Muscle layer of duodenum (tissue), 2 donors: ENCODE measurements around the gene GALNTL6.

Experiments
- H3K27ac ChIP-seq: one replicate; pipeline ENCODE4 v1.7.0; 2013; ENCODE audit warnings: mild to moderate bottlenecking, low read length
- H3K27me3 ChIP-seq: one replicate; pipeline ENCODE4 v1.7.0; 2013; ENCODE audit warnings: low read depth, mild to moderate bottlenecking, control low read depth, low read length
- H3K36me3 ChIP-seq, 2 donors: one replicate each; pipeline ENCODE4 v1.7.0; 2013; ENCODE audit warnings: low read length in 2 of 2, control low read depth in 1 of 2, mild to moderate bottlenecking in 1 of 2; ENCODE audit not compliant: insufficient read depth in 2 of 2, control insufficient read depth in 1 of 2
- H3K4me1 ChIP-seq, 2 donors: one replicate each; pipeline ENCODE4 v1.7.0; 2013; ENCODE audit warnings: low read length in 2 of 2, mild to moderate bottlenecking in 2 of 2, control low read depth in 1 of 2, moderate library complexity in 1 of 2; ENCODE audit not compliant: insufficient read depth in 2 of 2, control insufficient read depth in 1 of 2
- H3K4me3 ChIP-seq, 2 donors: one replicate each; pipeline ENCODE4 v1.7.0; 2013; ENCODE audit warnings: low read length in 2 of 2, low read depth in 1 of 2, mild to moderate bottlenecking in 1 of 2
- H3K9me3 ChIP-seq, 2 donors: one replicate each; pipeline ENCODE4 v1.7.0; 2013; ENCODE audit warnings: low read length in 2 of 2, control low read depth in 1 of 2, mild to moderate bottlenecking in 1 of 2; ENCODE audit not compliant: control insufficient read depth in 1 of 2
- donor health status: healthy.

Gene GALNTL6

DNA sequence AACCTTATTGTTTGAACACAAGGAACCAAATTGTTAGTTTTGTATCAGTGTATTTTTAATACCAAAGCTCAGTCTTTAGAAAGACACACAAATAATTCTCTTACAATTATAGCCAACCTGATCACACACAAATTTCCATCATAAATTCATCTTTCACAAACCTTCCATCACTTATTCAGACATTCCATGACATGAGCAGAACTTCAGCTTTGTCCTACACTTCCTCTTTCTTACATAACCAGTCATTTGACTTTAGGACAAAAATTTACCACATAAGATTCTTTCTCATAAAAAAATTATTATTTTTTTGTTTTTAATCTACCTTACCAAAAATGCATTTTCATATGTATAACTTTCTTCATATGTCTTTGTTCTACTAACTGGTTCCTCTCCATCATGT is 312.2 kb downstream of the GALNTL6 start:
- Histone ChIP-seq H3K36me3 (no peaks in the 10 kb centered on the region), H3K4me3 (no peak overlapping the region), H3K27ac (no peak overlapping the region)

DNA sequence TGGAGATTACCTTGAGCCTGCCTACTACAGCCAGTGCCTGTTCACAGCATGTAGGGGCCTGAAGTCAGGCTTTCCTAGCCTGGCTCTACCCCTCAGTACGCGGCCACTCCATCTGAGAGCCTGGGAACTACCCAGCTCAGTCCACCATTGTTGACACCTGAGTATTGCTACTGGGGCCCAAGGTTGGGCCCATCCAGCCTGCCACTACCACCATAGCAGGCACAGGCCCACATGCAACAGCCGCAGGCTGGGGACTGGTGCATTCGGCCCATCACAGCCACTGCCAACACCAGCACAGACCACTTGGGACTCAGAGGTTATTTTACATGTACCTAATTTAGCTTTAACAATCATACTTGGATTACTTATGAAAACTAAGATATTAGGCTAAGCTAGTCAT is 314.0 kb downstream of the GALNTL6 start:
- Histone ChIP-seq H3K36me3 (no peaks in the 10 kb centered on the region), H3K27me3 (no peaks in the 10 kb centered on the region), H3K4me3 (no peak overlapping the region)

More for the DNA sequence above, 312.2 kb downstream of the GALNTL6 start:
- Histone ChIP-seq H3K27me3 (no peaks in the 10 kb centered on the region), H3K4me1 (no peaks in the 10 kb centered on the region), H3K9me3 (no peaks in the 10 kb centered on the region)

DNA sequence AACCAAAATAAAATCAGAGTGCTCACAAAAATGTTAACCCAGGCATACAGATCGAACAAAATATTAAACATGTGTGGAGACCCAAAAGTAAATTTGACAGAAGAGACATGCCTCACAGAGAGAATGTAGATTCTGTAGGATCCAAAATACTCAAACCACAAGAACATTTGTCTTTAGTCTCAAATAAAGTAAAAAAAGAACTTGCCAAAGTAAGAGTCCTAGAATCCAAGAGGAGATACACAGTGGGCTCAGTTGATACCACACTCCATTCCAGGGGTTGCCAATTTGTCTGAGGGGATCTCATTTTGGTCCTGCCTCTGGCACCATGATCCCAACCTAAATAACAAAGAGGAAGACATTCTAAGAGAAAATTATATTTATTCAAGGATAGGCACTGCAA is 316.4 kb downstream of the GALNTL6 start:
- no peaks in the 10 kb centered on the region for H3K36me3 ChIP-seq
- no peak overlapping the region for H3K27ac ChIP-seq
- no peaks in the 10 kb centered on the region for H3K9me3 ChIP-seq
- H3K27me3 ChIP-seq = no peaks in the 10 kb centered on the region
- no peaks in the 10 kb centered on the region for H3K4me1 ChIP-seq
- H3K4me3 ChIP-seq = no peak overlapping the region

More for the DNA sequence above, 314.0 kb downstream of the GALNTL6 start:
- no peak overlapping the region for H3K27ac ChIP-seq
- no peaks in the 10 kb centered on the region for H3K9me3 ChIP-seq
- no peaks in the 10 kb centered on the region for H3K4me1 ChIP-seq

DNA sequence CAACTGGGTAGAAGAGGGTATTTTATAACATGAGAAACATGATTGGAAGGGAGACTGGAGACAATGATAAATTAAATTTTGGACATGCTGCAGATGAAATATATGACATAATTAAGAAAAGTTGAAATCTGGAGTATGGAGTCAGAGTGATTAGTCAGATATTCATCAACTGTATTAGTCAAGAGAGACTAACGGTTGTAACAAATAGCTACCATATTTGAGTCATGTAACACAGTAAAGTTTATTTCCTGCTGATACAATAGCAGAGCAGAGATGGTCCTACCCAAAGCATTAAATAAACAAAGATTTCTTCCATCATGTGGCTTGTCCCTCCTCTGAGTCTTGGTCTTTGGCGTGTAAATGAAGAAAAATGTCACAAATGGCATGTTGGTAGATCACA is 321.3 kb downstream of the GALNTL6 start:
- H3K27ac ChIP-seq = no peak overlapping the region
- no peaks in the 10 kb centered on the region for H3K9me3 ChIP-seq
- H3K36me3 ChIP-seq = no peaks in the 10 kb centered on the region
- H3K27me3 ChIP-seq = no peaks in the 10 kb centered on the region
- H3K4me1 ChIP-seq = no peaks in the 10 kb centered on the region
- no peak overlapping the region for H3K4me3 ChIP-seq

DNA sequence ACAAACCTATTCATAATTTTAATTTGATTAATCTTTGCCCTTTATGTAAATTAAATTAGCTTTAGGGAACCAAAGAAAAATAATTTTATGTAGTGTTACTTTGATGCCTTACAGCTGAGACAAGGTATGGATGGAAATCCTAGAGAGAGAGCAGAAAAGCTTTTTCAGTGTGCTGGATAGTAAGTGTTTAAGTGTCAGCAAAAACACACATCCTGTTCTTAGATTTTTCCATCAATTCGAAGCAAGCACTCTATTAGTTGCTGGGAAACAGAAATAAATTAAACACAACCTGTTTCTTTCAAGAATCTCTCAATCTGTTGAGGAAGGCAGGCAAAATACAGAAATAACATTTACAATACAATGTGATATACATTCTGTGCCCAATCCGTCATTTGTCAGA is 327.8 kb downstream of the GALNTL6 start:
- H3K27me3 ChIP-seq = no peaks in the 10 kb centered on the region
- H3K9me3 ChIP-seq = no peaks in the 10 kb centered on the region
- H3K27ac ChIP-seq = no peak overlapping the region
- H3K4me1 ChIP-seq = no peaks in the 10 kb centered on the region
- H3K36me3 ChIP-seq = no peaks in the 10 kb centered on the region
- no peak overlapping the region for H3K4me3 ChIP-seq

DNA sequence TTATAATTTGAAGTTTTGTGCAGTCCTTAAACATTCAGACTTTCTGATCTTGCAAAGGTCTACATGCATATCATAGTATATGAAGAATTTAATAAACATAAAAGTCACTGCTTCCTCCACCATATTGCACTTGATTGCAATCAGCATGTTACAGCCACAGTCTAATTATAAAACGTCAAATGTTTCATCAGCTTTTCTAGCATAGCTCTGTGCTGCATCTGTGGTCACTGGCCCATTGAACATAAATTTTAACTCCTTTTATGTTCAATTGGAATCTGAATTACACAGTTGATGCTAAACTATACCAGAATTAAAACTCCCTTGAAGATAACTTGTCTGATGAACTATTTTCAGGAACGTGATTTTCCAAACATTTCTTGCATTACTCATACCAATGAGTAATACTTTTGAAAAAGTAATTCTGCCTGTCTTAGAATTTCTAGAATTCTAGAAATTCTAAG is 329.1 kb downstream of the GALNTL6 start:
- Histone ChIP-seq H3K4me3 (no peak overlapping the region), H3K36me3 (no peaks in the 10 kb centered on the region), H3K27me3 (no peaks in the 10 kb centered on the region), H3K9me3 (no peaks in the 10 kb centered on the region), H3K27ac (no peak overlapping the region), H3K4me1 (no peaks in the 10 kb centered on the region)

DNA sequence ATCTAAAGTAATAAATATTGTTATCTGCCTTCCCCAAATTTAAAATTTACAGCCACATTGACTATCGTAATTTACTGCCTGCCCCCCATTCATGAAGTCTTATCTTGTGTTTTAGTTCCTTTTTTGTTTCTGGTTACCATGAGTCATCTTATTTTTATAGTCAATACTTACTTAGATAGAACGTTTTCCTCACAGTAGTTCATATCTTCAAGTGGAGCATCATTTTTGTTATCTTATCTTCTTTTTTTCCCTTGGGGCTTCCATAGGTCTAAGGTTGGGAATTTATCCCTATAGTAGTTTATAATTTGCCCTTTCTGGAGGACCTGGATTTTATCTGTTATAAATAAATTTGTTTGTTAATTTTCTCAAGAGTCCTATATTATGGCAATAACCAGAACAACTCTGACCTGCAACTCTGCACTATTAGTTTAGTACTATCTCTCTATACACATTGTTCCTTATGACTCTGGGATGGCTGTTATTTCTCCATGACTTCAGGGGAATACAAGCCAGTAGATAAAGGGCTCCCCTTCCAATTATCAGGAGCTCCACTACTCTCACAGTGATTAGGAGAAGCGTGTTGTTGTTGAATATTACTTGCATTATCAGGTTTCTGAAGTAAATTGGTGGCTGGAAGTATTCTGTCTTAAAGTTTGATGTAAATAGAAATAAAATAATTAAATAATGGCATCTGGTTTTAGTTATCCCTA is 330.6 kb downstream of the GALNTL6 start:
- H3K4me1 ChIP-seq = no peaks in the 10 kb centered on the region
- no peak overlapping the region for H3K27ac ChIP-seq
- H3K27me3 ChIP-seq = no peaks in the 10 kb centered on the region
- no peaks in the 10 kb centered on the region for H3K36me3 ChIP-seq
- H3K9me3 ChIP-seq = no peaks in the 10 kb centered on the region
- no peak overlapping the region for H3K4me3 ChIP-seq

DNA sequence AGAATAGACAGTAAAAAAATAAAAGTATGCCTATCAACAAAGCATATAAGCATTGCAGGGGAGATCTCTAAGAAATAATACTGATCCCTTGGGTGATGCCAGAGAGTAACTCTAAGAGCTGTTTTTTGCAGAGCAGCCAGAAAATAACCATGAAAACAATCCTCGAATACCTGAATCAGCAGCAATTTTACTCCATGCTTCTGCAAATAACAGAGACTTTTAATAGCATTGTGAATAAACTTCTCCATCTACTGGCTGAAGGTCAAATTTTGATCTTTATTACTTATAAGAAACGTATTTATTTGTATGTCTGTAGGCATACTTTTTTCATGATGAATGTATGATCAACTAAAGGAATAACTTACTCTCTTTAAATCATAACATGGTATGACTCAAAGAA is 334.5 kb downstream of the GALNTL6 start:
- Histone ChIP-seq H3K27me3 (no peaks in the 10 kb centered on the region), H3K36me3 (no peaks in the 10 kb centered on the region), H3K27ac (no peak overlapping the region), H3K4me1 (no peaks in the 10 kb centered on the region), H3K4me3 (no peak overlapping the region), H3K9me3 (no peaks in the 10 kb centered on the region)

DNA sequence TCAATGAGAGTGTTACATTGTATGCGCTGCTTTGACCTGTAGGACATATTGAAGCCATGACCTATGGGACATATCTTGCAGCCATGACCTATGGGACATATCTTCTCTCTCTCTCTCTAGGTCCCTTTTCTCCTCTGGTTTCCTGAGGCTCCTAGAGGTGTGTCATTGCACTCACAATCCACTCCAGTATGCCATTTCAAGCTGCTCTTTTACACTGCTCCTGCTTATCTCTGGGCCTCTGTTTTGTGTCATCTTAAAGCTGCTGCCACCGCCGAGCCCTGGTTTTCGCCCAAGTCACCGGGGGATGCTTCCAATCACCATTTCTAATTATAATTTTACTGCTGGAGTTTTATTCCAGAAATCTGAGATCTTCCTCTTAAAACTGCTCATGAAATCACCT is 336.1 kb downstream of the GALNTL6 start:
- Histone ChIP-seq H3K27me3 (no peaks in the 10 kb centered on the region), H3K9me3 (no peaks in the 10 kb centered on the region), H3K4me1 (no peaks in the 10 kb centered on the region), H3K27ac (no peak overlapping the region), H3K4me3 (no peak overlapping the region), H3K36me3 (no peaks in the 10 kb centered on the region)

DNA sequence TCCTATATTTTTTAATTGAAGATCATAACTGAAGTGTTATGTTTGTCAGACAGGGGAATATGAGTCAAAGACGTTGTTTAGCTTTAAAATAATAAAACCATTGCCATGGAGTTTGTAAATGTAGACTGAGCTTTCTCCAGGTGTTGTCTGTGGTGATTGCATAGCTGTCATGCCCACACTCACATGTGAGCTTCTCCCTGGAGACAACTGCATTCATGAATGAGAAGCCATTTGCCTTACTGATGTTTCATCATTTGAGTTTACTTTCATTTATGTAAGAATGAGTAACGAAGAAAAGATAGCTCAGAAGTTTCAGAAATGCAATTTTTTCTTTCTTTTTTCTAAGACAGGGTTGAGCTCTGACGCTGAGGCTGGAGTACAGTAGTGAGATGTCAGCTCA is 339.1 kb downstream of the GALNTL6 start:
- Histone ChIP-seq H3K4me3 (no peak overlapping the region), H3K9me3 (no peaks in the 10 kb centered on the region), H3K4me1 (no peaks in the 10 kb centered on the region), H3K27me3 (no peaks in the 10 kb centered on the region), H3K36me3 (no peaks in the 10 kb centered on the region), H3K27ac (no peak overlapping the region)

DNA sequence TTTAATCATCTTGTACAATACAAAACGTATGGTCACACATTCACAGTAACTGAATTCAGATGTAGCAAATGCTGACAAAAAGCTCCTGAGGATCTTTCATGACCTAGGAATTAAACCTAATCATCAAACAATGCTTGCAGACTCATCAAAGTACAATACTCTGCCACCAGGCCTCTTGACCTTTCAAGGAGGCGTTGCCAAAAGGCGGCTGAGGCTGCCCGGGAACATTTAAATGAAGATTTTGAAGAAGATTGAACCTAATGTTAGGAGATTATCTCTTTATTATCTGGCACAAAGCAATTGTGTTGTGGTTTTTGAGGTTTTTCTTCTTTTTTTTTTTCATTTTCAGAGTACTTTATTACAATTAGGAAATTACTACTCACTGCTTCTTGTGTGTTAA is 340.5 kb downstream of the GALNTL6 start:
- H3K27me3 ChIP-seq = no peaks in the 10 kb centered on the region
- no peaks in the 10 kb centered on the region for H3K9me3 ChIP-seq
- H3K4me1 ChIP-seq = no peaks in the 10 kb centered on the region
- no peak overlapping the region for H3K4me3 ChIP-seq
- no peak overlapping the region for H3K27ac ChIP-seq
- H3K36me3 ChIP-seq = no peaks in the 10 kb centered on the region

DNA sequence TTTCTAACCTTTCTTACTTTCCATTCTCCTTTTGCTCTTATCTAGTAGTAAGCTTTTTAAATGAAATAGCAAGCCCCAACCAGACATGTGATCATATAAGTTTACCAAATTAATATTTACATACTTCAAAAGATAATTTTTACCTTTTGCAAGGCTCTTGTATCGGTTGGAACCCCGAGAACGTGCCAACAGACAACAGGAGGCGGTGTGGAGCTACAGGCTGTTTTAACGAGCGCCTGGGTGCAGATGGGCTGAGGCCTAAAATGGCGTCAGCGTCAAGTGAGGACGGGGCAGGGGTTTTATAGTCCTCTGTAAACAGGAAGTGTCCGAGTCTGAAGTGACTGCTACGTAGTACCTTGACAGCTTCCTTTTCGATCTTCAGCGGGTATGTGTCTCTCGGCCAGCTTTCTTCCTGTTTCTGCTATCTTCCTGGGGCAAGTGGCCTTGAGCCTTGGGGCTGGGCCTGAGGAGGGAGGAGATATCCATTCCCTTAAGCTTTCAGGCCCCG is 342.7 kb downstream of the GALNTL6 start:
- H3K4me1 ChIP-seq = no peaks in the 10 kb centered on the region
- no peaks in the 10 kb centered on the region for H3K27me3 ChIP-seq
- H3K36me3 ChIP-seq = no peaks in the 10 kb centered on the region
- H3K27ac ChIP-seq = no peak overlapping the region
- H3K4me3 ChIP-seq = no peak overlapping the region
- no peaks in the 10 kb centered on the region for H3K9me3 ChIP-seq
